ENCODE results near the gene CERT1. TPM values are rescaled to one million over a fixed set of nuclear protein-coding genes. Genes with fewer than 3 reads are reported as not detected.

The CERT1 gene
- total RNA-seq, 2 donors from 2014 or later: 32.3 to 35.5 TPM

GRCh38 chr5:75481024-75481423 lies 30.4 kb downstream of the CERT1 start:
- DNase-seq (ENCODE audit: low spot score): no peak
- Histone ChIP-seq H3K9me3 (no peaks in the 10 kb centered on the region), H3K27me3 (replicated peaks; ENCODE audit: insufficient read depth) (no peaks in the 10 kb centered on the region), H3K27ac (no peak overlapping the region), H3K36me3 (no peaks in the 10 kb centered on the region), H3K4me1 (replicated peaks) (no peaks in the 10 kb centered on the region), H3K4me3 (no peak overlapping the region)
- no peak for TF ChIP-seq POLR2A (IDR thresholded peaks at IDR 0.05)
- no peak for TF ChIP-seq POLR2AphosphoS5 (IDR thresholded peaks at IDR 0.05)
- no peak for TF ChIP-seq CTCF (IDR thresholded peaks at IDR 0.05)
- WGBS: 89% methylated on average over 4 of the region's 4 CpGs
- intact Hi-C loops (cut with DNase I): no loop called here

GRCh38 chr5:75475364-75475763 lies 36.1 kb downstream of the CERT1 start:
- Histone ChIP-seq H3K36me3 (no peaks in the 10 kb centered on the region), H3K27ac (no peak overlapping the region), H3K4me3 (no peak overlapping the region), H3K9me3 (no peaks in the 10 kb centered on the region), H3K4me1 (replicated peaks) (no peaks in the 10 kb centered on the region), H3K27me3 (replicated peaks; ENCODE audit: insufficient read depth) (no peaks in the 10 kb centered on the region)
- TF ChIP-seq CTCF (IDR thresholded peaks at IDR 0.05) (no peak), POLR2A (IDR thresholded peaks at IDR 0.05) (no peak)
- intact Hi-C loops (cut with DNase I): no loop called here
- DNase-seq (ENCODE audit: low spot score): no peak
- WGBS: 84% methylated on average over 4 of the region's 4 CpGs

GRCh38 chr5:75473463-75473862 lies 38.0 kb downstream of the CERT1 start:
- Histone ChIP-seq H3K36me3 (no peaks in the 10 kb centered on the region), H3K27me3 (replicated peaks; ENCODE audit: insufficient read depth) (no peaks in the 10 kb centered on the region), H3K9me3 (no peaks in the 10 kb centered on the region), H3K4me3 (no peak overlapping the region), H3K27ac (no peak overlapping the region), H3K4me1 (replicated peaks) (no peaks in the 10 kb centered on the region)
- no peak for TF ChIP-seq CTCF (IDR thresholded peaks at IDR 0.05)
- no peak for TF ChIP-seq POLR2A (IDR thresholded peaks at IDR 0.05)
- no peak for TF ChIP-seq POLR2AphosphoS5 (IDR thresholded peaks at IDR 0.05)
- no peak for DNase-seq (ENCODE audit: low spot score)
- intact Hi-C loops (cut with DNase I): no loop called here
- 70% methylated on average over 2 of the region's 2 CpGs for WGBS

- WGBS: 94% methylated on average over 1 of the region's 1 CpG
- TF ChIP-seq POLR2A (IDR thresholded peaks at IDR 0.05) (no peak), CTCF (IDR thresholded peaks at IDR 0.05) (no peak), POLR2AphosphoS5 (IDR thresholded peaks at IDR 0.05) (no peak)
- no peaks in the 10 kb centered on the region for H3K4me1 ChIP-seq (replicated peaks)
Observed at GRCh38 chr5:75472973-75473372, 38.5 kb downstream of the CERT1 start.

GRCh38 chr5:75471193-75471592 lies 40.2 kb downstream of the CERT1 start:
- no peak for TF ChIP-seq CTCF (IDR thresholded peaks at IDR 0.05)
- no peak for TF ChIP-seq POLR2AphosphoS5 (IDR thresholded peaks at IDR 0.05)
- TF ChIP-seq POLR2A (IDR thresholded peaks at IDR 0.05): no peak
- no peaks in the 10 kb centered on the region for H3K36me3 ChIP-seq
- intact Hi-C loops (cut with DNase I): no loop called here
- no peak overlapping the region for H3K27ac ChIP-seq
- H3K4me1 ChIP-seq (replicated peaks): no peaks in the 10 kb centered on the region
- H3K4me3 ChIP-seq: no peak overlapping the region
- no peaks in the 10 kb centered on the region for H3K9me3 ChIP-seq
- DNase-seq (ENCODE audit: low spot score): no peak
- H3K27me3 ChIP-seq (replicated peaks; ENCODE audit: insufficient read depth): no peaks in the 10 kb centered on the region
- 97% methylated on average over 2 of the region's 2 CpGs for WGBS

More at GRCh38 chr5:75472973-75473372, 38.5 kb downstream of the CERT1 start:
- no peaks in the 10 kb centered on the region for H3K27me3 ChIP-seq (replicated peaks; ENCODE audit: insufficient read depth)
- no peaks in the 10 kb centered on the region for H3K36me3 ChIP-seq
- no peaks in the 10 kb centered on the region for H3K9me3 ChIP-seq
- intact Hi-C loops (cut with DNase I): no loop called here
- H3K27ac ChIP-seq: no peak overlapping the region
- no peak for DNase-seq (ENCODE audit: low spot score)
- H3K4me3 ChIP-seq: no peak overlapping the region

Data from prostate gland (tissue), 2 donors.